ENCODE measurements around the gene CSNK1E. TPM values are rescaled to one million over a fixed set of nuclear protein-coding genes. Genes with fewer than 3 reads are reported as not detected.
A peak's percentile ranks its signal among the peaks of the same experiment; 100 is the strongest.

Gene CSNK1E
- total and polyA plus RNA-seq, 4 donors = 87.2 to 121 (median 112) TPM

DNA sequence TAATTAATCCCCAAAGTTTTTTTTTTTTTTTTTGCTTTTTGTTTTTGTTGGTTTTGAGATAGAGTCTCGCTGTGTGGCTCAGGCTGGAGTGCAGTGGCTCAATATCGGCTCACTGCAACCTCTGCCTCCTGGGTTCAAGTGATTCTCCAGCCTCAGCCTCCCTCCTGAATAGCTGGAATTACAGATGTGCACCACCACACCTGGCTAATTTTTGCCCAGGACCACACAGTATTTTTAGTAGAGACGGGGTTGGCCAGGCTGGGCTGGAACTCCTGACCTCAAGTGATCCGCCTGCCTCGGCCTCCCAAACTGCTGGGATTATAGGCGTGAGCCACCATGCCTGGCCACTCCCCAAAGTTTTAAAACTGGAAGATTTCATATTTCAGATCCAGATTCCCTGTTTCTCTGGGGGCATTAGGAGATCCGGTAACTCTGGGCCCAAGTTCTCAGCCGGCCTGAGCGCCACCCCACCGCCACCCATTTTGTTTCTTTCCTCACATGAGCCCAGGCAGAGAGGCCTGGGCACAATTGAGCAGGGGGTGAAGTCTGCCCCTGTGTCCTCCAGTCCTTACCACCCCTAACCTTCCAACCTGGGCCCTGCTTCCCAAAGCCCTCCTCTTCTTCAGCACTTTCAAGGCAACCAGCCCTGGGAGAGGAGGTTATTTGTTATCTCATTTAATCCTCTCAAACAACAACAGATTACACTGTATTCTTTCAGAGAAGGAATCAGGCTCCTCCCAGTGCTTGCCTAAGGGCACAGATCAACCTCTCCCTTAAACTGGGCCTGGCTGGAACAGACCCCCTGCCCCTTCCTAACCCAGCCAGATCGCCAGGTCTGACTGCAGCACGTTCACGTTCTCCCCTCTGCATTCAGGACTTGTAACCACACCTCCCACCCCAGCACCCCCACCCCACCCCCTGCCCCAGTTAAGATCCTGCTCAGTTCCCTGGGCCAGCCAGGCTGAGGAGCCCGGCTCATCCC lies 1.9 kb upstream of the CSNK1E start:
- Histone ChIP-seq H3K4me1 (ENCODE audit: control insufficient read depth in 5 of 5, insufficient read depth in 5 of 5, low read length in 5 of 5) (peaks cover 0 to 25% (median 3%) of the 10 kb centered on the region in 5 donors), H3K9me3 (ENCODE audit: control insufficient read depth in 4 of 4, insufficient read depth in 3 of 4, low read length in 3 of 4) (no peaks in the 10 kb centered on the region), H3K4me3 (no peak overlapping the region), H3K36me3 (ENCODE audit: control insufficient read depth in 4 of 4, insufficient read depth in 4 of 4, low read length in 4 of 4) (no peaks in the 10 kb centered on the region), H3K9ac (ENCODE audit: insufficient read depth in 1 of 2, low read length in 2 of 2) (no peak overlapping the region), H3K27me3 (ENCODE audit: control insufficient read depth in 3 of 3, insufficient read depth in 3 of 3, low read length in 2 of 3) (no peaks in the 10 kb centered on the region), H3K27ac (ENCODE audit: low read depth in 1 of 2, low read length in 1 of 2) (peak overlapping the region; percentile 79 to 99)
- 94 to 95% methylated on average over 14 of the region's 14 CpGs for WGBS, 2 donors
- DNase-seq (no peak), ATAC-seq (ENCODE audit: insufficient read depth, low FRiP score) (no peak)
- TF ChIP-seq, protein P1, sequence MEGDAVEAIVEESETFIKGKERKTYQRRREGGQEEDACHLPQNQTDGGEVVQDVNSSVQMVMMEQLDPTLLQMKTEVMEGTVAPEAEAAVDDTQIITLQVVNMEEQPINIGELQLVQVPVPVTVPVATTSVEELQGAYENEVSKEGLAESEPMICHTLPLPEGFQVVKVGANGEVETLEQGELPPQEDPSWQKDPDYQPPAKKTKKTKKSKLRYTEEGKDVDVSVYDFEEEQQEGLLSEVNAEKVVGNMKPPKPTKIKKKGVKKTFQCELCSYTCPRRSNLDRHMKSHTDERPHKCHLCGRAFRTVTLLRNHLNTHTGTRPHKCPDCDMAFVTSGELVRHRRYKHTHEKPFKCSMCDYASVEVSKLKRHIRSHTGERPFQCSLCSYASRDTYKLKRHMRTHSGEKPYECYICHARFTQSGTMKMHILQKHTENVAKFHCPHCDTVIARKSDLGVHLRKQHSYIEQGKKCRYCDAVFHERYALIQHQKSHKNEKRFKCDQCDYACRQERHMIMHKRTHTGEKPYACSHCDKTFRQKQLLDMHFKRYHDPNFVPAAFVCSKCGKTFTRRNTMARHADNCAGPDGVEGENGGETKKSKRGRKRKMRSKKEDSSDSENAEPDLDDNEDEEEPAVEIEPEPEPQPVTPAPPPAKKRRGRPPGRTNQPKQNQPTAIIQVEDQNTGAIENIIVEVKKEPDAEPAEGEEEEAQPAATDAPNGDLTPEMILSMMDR (IDR thresholded peaks at IDR 0.05; ENCODE audit: control extremely low read depth, extremely low read depth) = no peak

DNA sequence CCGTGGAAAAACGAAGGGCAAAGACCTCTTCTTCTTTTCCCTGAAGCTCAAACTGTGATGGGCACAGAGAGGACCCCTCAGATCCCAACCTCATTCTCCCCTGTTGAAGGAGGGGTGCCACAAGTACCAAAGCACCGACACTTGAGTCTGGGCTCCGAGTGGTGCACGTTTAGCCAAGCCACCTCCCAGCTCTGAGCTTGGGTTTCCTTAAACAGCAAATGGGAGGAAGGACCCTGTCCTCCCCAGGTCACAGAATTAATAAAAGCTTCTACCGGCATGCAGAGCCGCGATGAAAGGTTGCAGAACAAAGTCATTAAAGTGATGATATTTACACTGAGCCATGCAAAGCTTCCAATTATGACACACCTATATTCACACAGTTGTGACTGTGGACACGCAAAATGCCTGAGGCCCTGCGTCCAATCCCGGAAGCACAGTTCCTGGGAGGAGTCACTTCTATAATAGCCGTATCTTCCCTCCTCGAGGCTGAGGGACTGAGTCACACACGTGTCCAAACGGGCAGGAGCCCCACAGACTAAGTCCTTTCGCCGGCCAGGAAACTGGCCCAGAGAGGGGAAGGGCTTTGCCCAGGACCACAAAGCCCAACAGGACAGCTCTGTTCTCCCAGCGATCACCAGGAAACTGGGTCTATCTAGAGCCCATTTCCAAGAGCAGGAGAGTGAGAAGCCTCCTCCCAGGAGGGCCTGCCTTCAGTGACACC lies 922 bp upstream of the CSNK1E start:
- WGBS, 2 donors = 10 to 23% methylated on average over 18 of the region's 18 CpGs
- ATAC-seq (ENCODE audit: insufficient read depth, low FRiP score) (peak; percentile 70), DNase-seq (peak; percentile 36 to 66 (median 49))
- H3K36me3 ChIP-seq (ENCODE audit: control insufficient read depth in 4 of 4, insufficient read depth in 4 of 4, low read length in 4 of 4) = peaks cover 0 to 1% (median under 1%) of the 10 kb centered on the region in 4 donors
- peaks cover 0 to 34% (median 9%) of the 10 kb centered on the region in 5 donors for H3K4me1 ChIP-seq (ENCODE audit: control insufficient read depth in 5 of 5, insufficient read depth in 5 of 5, low read length in 5 of 5)
- TF ChIP-seq, protein P1 (IDR thresholded peaks at IDR 0.05; ENCODE audit: control extremely low read depth, extremely low read depth) = no peak
- peak overlapping the region; percentile 83 to 99 for H3K27ac ChIP-seq (ENCODE audit: low read depth in 1 of 2, low read length in 1 of 2)
- no peaks in the 10 kb centered on the region for H3K27me3 ChIP-seq (ENCODE audit: control insufficient read depth in 3 of 3, insufficient read depth in 3 of 3, low read length in 2 of 3)
- H3K9me3 ChIP-seq (ENCODE audit: control insufficient read depth in 4 of 4, insufficient read depth in 3 of 4, low read length in 3 of 4) = no peaks in the 10 kb centered on the region
- H3K9ac ChIP-seq (ENCODE audit: insufficient read depth in 1 of 2, low read length in 2 of 2) = peak overlapping the region in 1 of 2 donors; percentile 77
- no peak overlapping the region for H3K4me3 ChIP-seq

DNA sequence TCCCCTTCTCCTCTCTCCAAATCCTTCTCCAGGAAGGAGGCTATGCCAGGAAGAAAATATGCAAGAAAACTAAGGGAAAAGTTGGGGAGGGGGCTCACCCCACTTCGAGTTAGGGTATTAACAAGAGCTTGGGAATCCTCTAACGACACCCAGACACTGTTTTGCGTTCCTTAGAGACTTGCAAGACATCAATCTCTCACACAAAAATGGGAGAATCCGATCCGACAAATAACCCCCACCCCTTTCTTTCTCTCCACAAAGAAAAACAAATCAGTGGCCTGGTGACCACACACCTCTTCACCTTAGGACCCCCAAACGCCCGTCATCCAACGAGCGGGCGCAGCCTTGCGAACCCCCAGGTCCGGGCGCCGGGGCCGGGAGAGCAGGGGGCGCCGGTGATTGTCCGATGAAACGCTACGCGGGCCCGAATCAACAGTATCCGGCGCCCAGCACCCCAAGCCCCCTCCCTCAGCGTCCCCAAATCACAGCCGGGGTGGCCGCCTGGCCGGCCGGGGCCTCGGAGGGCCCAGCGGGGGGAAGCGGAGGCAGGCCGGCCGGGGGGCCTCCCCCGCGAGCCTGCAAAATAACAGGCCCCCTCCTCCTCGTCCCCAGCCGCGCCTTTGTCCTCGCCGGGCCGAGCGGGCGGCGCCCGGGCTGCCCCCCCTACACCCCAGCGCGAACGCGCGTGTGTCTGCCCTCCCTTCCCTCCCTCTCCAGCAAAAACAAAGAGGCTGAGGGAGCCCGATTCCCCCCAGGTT lies 690 bp downstream of the CSNK1E start:
- TF ChIP-seq, protein P1 (IDR thresholded peaks at IDR 0.05; ENCODE audit: control extremely low read depth, extremely low read depth) = no peak
- H3K4me1 ChIP-seq (ENCODE audit: control insufficient read depth in 5 of 5, insufficient read depth in 5 of 5, low read length in 5 of 5) = peaks cover 0 to 43% (median 19%) of the 10 kb centered on the region in 5 donors
- peak; percentile 84 to 86 (median 86) for DNase-seq
- no peaks in the 10 kb centered on the region for H3K27me3 ChIP-seq (ENCODE audit: control insufficient read depth in 3 of 3, insufficient read depth in 3 of 3, low read length in 2 of 3)
- H3K9ac ChIP-seq (ENCODE audit: insufficient read depth in 1 of 2, low read length in 2 of 2) = peak overlapping the region; percentile 88 to 96
- peak overlapping the region; percentile 68 for H3K4me3 ChIP-seq
- peak; percentile 52 for ATAC-seq (ENCODE audit: insufficient read depth, low FRiP score)
- 1 to 2% methylated on average over 38 to 52 of the region's 52 CpGs for WGBS, 2 donors
- peak overlapping the region; percentile 97 for H3K27ac ChIP-seq (ENCODE audit: low read depth in 1 of 2, low read length in 1 of 2)
- H3K36me3 ChIP-seq (ENCODE audit: control insufficient read depth in 4 of 4, insufficient read depth in 4 of 4, low read length in 4 of 4) = peaks cover 0 to 9% (median 5%) of the 10 kb centered on the region in 4 donors
- H3K9me3 ChIP-seq (ENCODE audit: control insufficient read depth in 4 of 4, insufficient read depth in 3 of 4, low read length in 3 of 4) = no peaks in the 10 kb centered on the region
